K562 (cell line): ENCODE measurements around the gene IGLON5. TPM values are rescaled to one million over a fixed set of nuclear protein-coding genes. Genes with fewer than 3 reads are reported as not detected.

Experiments used
- HNRNPUL1 ChIP-seq: fragments of 200-400 bp; formaldehyde crosslinking; IDR thresholded peaks from 2 replicates; pipeline ENCODE4 v1.6.1; 2017; ENCODE audit warnings: low read length
- POLR2A ChIP-seq: fragments of 450-650 bp; conservative IDR thresholded peaks from 2 replicates; pipeline ENCODE4 v1.6.1; 2016
- POLR2AphosphoS2 ChIP-seq: IDR thresholded peaks from 2 replicates; pipeline ENCODE4 v1.6.1; 2012; ENCODE audit warnings: low read length, improper control_type of control experiment
- ZNF232 ChIP-seq: sonication (generic); formaldehyde crosslinking; IDR thresholded peaks from 2 replicates; pipeline ENCODE4 v1.8.0; 2022; ENCODE audit warnings: mild to moderate bottlenecking, missing genetic modification reagents
- polyA plus RNA-seq, 8 experiments: library from polyadenylated mRNA; depleted of rRNA in 4 of 8; stranded (reverse) in 5 of 8; unstranded in 3 of 8; fragments of >200 nt; fragmentation: Nextera tagmentation in 2 of 8; fragmentation: Illumina TruSeq in 1 of 8; extraction: Ambion mirVana in 2 of 8; extraction: Trizol in 1 of 8; gene quantifications; 2 replicates each; pipeline versions ENCODE4 v1.2.1 to v1.2.3, GENCODE V29; 2011 to 2014; ENCODE audit warnings: inconsistent platforms in 1 of 8, missing spikeins in 1 of 8
- total RNA-seq, 7 experiments: library from RNA; depleted of rRNA in 6 of 7; stranded (reverse); fragments of >200 nt in 6 of 7; fragmentation: Illumina TruSeq in 2 of 7; extraction: Trizol in 2 of 7; gene quantifications; 2 replicates each; pipeline versions ENCODE4 v1.2.1 to v1.2.3, GENCODE V29; 2011 to 2021; ENCODE audit warnings: low replicate concordance in 1 of 7
- TF ChIP-seq, protein P1 (sequence below): fragments of 250-450 bp; sonication (Bioruptor Pico); IDR thresholded peaks from 2 replicates; pipeline ENCODE4 v1.4.0; 2020; ENCODE audit warnings: mild to moderate bottlenecking, moderate library complexity
- TF ChIP-seq, protein P2 (sequence below): fragments of 450-650 bp; IDR thresholded peaks from 2 replicates; pipeline ENCODE4 v1.6.1; 2017; ENCODE audit warnings: antibody characterized with exemption
- TF ChIP-seq, protein P3 (sequence below): fragments of 200-600 bp; sonication (generic); IDR thresholded peaks from one replicate; pipeline ENCODE4 v1.6.1; 2012; ENCODE audit warnings: mild to moderate bottlenecking, low read depth, low read length, inconsistent platforms

IGLON5 gene
- total and polyA plus RNA-seq, 9 of the 15 experiments (the other 6 are each of a cell fraction or from before 2014, with no cell fraction given): 0.03 to 0.22 (median 0.14) TPM; not detected in 2

DNA sequence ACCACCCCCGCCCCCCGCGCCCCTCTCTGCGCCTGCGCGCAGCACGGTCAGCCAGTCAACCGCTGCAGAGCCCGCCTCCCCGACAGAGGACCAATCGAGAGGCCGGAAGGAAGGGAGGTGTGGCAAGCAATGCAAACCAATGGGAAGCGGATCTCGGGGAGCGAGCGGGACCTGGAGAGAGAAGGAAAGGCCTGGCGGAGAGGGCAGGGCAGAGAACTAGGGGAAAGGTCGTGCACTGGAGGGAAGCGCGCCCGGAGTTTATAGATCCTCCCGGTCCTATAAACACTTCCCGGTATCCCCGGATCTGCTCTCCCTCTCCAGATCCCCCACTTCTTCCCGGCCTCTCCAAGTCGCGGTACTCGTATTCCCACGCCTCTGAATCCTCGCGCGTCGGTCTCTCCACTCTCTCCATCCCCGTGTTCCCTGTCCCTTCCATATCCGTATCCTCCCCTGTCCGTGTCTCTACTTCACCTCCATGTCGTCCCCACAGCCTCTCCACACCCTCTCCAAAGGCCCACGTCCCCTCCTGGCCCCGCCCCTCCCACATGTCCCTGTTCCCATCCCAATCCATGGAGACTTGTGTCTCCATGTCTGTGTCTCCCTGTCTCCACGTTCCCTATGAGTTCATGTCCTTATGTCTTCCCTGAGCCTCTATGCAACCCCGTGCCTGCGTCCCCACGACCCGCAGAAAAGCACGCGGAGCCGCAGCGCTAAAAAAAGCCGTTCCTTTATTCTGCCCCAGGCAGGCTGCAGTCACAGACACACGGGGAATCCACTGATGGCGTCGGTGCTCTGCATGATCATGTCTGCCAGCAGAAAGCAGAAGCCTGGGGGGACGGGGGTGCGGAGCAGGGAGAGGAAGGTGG, 55.2 kb downstream of the IGLON5 start (continued):
- TF ChIP-seq, protein P1, sequence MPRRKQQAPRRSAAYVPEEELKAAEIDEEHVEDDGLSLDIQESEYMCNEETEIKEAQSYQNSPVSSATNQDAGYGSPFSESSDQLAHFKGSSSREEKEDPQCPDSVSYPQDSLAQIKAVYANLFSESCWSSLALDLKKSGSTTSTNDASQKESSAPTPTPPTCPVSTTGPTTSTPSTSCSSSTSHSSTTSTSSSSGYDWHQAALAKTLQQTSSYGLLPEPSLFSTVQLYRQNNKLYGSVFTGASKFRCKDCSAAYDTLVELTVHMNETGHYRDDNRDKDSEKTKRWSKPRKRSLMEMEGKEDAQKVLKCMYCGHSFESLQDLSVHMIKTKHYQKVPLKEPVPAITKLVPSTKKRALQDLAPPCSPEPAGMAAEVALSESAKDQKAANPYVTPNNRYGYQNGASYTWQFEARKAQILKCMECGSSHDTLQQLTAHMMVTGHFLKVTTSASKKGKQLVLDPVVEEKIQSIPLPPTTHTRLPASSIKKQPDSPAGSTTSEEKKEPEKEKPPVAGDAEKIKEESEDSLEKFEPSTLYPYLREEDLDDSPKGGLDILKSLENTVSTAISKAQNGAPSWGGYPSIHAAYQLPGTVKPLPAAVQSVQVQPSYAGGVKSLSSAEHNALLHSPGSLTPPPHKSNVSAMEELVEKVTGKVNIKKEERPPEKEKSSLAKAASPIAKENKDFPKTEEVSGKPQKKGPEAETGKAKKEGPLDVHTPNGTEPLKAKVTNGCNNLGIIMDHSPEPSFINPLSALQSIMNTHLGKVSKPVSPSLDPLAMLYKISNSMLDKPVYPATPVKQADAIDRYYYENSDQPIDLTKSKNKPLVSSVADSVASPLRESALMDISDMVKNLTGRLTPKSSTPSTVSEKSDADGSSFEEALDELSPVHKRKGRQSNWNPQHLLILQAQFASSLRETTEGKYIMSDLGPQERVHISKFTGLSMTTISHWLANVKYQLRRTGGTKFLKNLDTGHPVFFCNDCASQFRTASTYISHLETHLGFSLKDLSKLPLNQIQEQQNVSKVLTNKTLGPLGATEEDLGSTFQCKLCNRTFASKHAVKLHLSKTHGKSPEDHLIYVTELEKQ (CRISPR knock-in tag): no peak
- TF ChIP-seq, protein P2, sequence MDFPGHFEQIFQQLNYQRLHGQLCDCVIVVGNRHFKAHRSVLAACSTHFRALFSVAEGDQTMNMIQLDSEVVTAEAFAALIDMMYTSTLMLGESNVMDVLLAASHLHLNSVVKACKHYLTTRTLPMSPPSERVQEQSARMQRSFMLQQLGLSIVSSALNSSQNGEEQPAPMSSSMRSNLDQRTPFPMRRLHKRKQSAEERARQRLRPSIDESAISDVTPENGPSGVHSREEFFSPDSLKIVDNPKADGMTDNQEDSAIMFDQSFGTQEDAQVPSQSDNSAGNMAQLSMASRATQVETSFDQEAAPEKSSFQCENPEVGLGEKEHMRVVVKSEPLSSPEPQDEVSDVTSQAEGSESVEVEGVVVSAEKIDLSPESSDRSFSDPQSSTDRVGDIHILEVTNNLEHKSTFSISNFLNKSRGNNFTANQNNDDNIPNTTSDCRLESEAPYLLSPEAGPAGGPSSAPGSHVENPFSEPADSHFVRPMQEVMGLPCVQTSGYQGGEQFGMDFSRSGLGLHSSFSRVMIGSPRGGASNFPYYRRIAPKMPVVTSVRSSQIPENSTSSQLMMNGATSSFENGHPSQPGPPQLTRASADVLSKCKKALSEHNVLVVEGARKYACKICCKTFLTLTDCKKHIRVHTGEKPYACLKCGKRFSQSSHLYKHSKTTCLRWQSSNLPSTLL: peak; percentile 78
- TF ChIP-seq POLR2AphosphoS2 (no peak), ZNF232 (no peak), POLR2A (peak; percentile 97), HNRNPUL1 (no peak)
- TF ChIP-seq, protein P3, sequence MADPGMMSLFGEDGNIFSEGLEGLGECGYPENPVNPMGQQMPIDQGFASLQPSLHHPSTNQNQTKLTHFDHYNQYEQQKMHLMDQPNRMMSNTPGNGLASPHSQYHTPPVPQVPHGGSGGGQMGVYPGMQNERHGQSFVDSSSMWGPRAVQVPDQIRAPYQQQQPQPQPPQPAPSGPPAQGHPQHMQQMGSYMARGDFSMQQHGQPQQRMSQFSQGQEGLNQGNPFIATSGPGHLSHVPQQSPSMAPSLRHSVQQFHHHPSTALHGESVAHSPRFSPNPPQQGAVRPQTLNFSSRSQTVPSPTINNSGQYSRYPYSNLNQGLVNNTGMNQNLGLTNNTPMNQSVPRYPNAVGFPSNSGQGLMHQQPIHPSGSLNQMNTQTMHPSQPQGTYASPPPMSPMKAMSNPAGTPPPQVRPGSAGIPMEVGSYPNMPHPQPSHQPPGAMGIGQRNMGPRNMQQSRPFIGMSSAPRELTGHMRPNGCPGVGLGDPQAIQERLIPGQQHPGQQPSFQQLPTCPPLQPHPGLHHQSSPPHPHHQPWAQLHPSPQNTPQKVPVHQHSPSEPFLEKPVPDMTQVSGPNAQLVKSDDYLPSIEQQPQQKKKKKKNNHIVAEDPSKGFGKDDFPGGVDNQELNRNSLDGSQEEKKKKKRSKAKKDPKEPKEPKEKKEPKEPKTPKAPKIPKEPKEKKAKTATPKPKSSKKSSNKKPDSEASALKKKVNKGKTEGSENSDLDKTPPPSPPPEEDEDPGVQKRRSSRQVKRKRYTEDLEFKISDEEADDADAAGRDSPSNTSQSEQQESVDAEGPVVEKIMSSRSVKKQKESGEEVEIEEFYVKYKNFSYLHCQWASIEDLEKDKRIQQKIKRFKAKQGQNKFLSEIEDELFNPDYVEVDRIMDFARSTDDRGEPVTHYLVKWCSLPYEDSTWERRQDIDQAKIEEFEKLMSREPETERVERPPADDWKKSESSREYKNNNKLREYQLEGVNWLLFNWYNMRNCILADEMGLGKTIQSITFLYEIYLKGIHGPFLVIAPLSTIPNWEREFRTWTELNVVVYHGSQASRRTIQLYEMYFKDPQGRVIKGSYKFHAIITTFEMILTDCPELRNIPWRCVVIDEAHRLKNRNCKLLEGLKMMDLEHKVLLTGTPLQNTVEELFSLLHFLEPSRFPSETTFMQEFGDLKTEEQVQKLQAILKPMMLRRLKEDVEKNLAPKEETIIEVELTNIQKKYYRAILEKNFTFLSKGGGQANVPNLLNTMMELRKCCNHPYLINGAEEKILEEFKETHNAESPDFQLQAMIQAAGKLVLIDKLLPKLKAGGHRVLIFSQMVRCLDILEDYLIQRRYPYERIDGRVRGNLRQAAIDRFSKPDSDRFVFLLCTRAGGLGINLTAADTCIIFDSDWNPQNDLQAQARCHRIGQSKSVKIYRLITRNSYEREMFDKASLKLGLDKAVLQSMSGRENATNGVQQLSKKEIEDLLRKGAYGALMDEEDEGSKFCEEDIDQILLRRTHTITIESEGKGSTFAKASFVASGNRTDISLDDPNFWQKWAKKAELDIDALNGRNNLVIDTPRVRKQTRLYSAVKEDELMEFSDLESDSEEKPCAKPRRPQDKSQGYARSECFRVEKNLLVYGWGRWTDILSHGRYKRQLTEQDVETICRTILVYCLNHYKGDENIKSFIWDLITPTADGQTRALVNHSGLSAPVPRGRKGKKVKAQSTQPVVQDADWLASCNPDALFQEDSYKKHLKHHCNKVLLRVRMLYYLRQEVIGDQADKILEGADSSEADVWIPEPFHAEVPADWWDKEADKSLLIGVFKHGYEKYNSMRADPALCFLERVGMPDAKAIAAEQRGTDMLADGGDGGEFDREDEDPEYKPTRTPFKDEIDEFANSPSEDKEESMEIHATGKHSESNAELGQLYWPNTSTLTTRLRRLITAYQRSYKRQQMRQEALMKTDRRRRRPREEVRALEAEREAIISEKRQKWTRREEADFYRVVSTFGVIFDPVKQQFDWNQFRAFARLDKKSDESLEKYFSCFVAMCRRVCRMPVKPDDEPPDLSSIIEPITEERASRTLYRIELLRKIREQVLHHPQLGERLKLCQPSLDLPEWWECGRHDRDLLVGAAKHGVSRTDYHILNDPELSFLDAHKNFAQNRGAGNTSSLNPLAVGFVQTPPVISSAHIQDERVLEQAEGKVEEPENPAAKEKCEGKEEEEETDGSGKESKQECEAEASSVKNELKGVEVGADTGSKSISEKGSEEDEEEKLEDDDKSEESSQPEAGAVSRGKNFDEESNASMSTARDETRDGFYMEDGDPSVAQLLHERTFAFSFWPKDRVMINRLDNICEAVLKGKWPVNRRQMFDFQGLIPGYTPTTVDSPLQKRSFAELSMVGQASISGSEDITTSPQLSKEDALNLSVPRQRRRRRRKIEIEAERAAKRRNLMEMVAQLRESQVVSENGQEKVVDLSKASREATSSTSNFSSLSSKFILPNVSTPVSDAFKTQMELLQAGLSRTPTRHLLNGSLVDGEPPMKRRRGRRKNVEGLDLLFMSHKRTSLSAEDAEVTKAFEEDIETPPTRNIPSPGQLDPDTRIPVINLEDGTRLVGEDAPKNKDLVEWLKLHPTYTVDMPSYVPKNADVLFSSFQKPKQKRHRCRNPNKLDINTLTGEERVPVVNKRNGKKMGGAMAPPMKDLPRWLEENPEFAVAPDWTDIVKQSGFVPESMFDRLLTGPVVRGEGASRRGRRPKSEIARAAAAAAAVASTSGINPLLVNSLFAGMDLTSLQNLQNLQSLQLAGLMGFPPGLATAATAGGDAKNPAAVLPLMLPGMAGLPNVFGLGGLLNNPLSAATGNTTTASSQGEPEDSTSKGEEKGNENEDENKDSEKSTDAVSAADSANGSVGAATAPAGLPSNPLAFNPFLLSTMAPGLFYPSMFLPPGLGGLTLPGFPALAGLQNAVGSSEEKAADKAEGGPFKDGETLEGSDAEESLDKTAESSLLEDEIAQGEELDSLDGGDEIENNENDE: no peak
